Suppressor macrophage treated with lipopolysaccharide for 4 hours (primary cell): Measurements from ENCODE around the gene F2RL1.
"Not testable (repeated sequence)": the region's sequence is repeated elsewhere in the genome, so short reads cannot be mapped to it uniquely, and the experiment has no call there.

ENCODE experiments used
- DNase-seq: peaks from one replicate; pipeline ENCODE4 v3.0.0-alpha.2; 2020

F2RL1 gene

DNA sequence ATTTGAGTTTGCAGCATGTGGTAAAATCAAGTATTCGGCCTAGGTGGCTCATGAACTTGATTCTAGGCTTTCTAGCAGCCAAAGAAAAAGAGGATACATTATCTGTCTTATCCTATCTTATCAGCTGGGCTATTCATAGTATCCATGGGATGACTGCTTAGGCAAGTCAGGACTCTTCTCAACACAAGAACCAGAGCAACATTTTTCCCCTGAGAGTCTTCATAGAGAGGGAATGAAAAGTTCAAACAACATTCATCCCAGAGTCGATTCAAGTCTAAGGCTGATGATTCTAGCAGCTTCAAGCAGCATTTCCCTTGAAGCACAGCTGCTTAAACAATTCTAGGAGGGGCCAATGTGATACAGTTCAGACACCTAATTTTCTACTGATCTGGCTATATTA, 33.9 kb downstream of the F2RL1 start:
- DNase-seq = no peak

DNA sequence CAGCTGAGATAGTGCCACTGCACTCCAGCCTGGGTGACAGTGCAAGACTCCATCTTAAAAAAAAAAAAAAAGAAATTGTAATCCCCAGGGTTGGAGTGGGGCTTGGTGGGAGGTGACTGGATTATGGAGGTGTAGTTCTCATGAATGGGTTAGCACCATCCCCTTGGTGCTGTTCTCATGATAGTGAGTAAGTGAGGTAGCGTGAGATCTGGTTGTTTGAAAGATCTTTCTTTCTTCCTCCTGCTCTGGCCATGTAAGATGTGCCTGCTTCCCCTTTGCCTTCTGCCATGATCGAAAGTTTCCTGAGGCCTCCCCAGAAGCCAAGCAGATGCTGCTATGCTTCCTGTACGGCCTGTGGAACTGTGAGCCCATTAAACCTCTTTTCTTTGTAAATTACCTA, 34.9 kb downstream of the F2RL1 start:
- DNase-seq = not testable (repeated sequence)

DNA sequence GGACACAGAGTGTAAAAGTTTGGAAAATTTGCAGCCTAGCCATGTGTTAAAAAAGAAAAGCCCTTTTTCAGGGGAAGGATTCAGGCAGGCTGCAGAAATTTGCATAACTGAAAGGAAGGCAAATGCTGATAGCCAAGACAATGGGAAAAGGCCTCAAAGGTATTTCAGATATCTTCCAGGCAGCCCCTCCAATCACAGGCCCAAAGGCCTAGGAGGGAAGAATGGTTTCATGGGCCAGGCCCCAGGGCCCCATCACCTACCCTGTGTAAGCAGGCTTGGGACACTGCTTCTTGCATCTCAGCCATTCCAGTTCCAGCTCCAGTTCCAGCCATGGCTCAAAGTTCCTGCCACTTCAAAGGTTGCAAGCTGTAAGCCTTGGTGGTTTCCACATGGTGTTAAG, 35.8 kb downstream of the F2RL1 start:
- DNase-seq = no peak

DNA sequence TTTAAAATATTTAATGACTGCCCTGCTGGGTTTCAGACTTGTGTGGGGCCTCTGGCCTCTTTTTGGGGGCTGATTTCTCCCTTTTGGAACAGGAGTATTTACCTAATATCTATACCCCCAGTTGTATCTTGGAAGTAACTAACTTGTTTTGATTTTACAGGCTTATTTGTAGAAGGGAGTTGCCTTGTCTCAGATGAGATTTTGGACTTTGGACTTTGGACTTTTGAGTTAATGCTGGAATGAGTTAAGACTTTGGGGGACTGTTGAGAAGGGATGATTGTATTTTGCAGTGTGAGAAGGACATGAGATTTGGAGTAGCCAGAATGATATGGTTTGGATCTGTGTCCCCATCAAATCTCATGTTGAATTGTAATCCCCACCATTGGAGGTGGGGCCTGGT, 36.7 kb downstream of the F2RL1 start:
- not testable (repeated sequence) for DNase-seq

DNA sequence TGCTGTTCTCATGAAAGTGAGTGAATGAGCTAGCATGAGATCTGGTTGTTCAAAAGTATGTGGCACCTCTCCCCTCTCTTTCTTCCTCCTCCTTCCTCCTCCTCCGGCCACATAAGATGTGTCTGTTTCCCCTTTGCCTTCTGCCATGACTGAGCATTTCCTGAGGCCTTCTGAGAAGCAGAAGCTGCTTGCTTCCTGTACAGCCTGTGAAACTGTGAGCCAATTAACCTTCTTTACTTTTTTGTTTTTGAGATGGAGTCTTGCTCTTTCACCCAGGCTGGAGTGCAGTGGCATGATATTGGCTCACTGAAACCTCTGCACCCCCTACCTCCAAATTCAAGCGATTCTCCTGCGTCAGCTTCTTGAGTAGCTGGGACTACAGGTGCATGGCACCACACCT, 37.1 kb downstream of the F2RL1 start:
- peak; percentile 68 for DNase-seq

DNA sequence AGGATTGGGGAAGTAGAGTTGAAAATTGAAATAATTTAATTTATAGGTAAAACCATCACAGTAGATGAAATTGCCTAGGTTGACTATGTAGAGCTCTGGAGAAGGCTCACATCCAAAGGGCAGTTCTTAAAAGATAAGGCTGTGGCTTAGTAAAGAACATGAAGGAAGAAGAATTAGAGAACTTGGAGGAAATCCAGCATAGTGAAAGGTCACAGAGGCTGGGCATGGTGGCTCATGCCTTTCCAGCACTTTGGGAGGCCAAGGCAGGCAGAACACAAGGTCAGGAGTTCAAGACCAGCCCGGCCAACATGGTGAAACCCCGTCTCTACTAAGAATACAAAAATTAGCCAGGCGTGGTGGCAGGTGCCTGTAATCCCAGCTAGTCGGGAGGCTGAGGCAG, 38.0 kb downstream of the F2RL1 start:
- DNase-seq = peak; percentile 20

DNA sequence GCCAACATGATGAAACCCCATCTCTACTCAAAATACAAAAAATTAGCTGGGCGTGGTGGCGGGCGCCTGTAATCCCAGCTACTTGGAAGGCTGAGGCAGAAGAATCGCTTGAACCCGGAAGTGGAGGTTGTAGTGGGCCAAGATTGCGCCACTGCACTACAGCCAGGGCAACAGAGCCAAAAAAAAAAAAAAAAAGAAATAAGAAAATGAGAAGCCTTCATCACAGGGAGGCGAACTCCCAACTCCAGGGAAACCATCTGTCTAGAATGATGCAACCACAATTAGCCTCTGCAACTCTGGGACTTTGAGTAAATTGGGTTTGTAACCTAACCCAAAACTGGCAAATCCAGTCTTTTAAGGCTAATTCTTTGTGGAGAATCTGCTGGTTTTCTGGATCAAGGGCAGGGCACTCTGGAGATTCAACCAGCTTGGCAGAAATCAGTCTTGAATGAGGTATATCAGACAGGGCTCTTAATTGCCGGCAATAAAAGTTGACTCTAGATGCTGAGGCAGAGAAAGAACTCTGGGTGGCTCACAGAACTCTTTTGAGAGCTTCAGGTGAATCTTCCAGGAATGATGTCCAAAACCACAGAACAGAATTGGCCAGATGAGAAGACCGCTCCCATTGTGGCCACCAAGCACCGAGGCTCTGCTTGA, 40.9 kb downstream of the F2RL1 start:
- peak; percentile 27 for DNase-seq

DNA sequence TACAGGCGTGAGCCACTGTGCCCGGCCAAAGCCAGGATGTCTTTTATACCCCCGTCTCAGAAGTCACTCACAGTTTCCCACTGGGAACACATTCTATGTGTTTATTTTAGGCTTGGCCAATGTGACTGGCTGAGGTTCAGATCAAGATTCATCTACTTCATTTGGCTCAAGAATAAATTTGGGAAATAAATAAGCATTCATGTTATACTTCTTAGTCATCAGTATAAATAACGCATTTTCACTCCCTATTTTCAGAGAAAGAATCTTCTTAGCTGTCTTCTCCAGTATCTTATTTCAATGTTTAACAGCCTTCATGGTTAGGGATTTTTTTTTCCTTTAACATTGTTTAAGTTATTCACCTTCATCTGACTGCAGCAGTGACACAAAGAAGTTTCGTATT, 42.8 kb downstream of the F2RL1 start:
- no peak for DNase-seq

DNA sequence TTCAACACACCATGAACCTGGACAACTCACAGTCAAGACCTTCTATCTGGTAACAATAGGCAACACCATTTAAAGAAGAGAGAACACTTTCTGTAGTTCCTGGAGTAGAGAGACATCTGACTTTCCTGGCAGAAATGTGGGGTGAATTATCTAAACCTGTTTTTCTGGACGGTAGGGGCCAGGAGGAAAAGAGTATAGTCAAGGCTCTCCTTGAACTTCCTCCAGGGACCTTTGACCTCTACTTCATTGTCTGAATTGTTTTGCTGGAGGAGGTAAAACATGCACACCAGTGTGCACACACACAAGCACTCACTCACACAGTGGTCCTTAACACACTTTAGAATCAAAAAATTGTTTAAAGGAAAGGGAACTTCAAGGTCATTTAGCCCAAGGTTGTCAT, 44.2 kb downstream of the F2RL1 start:
- DNase-seq = no peak

DNA sequence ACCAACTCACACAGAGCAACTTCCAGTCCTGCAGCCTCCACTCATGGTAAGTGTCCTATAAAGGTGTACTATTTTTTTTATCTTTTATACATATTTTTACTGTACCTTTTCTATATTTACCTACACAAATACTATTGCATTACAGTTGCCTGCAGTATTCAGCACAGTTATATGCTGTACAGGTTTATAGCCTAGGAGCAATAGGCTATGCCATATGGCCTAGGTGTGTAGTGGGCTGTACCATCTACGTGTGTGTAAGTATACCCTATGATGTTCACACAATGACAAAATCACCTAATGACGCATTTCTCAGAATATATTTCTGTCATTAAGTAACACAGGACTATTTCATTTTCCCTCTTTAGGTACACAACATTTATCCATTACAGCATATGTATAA, 47.7 kb downstream of the F2RL1 start:
- no peak for DNase-seq

DNA sequence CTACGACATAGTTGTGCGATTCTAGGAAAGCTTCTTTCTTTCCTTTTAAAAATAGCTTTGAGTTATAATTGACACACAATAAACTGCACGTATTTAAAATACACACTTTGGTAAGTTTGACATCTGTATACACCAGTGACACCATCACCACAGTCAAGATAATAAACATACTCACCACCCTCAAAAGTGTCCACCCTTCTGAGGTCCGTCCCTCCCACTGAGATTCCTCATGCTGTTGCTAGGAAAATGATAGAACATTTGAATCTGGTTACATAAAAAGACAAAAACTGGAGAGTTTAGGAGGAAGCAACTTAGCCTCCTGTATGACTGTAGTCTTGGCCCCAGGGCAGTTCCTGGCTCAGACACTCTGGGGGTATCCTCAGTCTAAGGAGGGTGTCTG, 48.2 kb downstream of the F2RL1 start:
- DNase-seq = no peak

DNA sequence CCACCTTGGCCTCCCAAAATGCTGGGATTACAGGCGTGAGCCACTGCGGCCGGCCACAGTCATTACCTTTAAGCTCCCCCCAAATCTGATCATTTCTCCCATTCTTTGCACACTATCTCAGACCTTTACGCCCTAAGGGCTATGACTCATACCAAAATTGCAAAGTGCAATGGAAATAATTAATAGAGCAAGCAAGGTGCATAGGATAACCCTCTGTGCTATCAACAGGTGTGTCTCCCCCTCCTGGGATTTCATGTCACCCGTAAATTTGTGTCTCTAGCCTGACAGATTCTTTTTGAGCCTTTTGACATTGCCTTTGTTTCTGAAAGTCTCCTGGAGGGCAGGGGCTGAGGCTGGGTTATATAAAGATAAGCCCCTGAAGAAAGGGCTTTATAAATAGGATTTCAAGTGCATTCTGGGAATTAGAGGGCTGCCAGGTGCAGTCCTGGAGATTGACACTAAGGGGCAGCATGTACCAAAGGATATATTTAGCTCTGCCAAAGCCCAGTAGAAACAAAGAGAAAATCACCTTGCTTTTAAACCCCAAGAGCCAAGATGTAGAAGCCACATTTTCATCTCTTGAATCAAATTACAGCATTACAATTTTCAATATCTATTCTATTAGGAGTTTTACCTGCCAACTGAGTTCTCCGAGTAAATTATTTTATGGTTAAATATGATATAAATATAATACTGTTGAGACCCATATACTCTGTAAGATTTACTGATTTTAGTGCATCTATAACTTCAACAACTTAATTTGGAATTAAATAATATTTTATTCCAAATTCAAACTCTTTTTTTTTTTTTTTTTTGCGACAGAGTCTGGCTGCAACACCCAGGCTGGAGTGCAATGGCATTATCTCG, 49.2 kb downstream of the F2RL1 start:
- peak; percentile 76 for DNase-seq

DNA sequence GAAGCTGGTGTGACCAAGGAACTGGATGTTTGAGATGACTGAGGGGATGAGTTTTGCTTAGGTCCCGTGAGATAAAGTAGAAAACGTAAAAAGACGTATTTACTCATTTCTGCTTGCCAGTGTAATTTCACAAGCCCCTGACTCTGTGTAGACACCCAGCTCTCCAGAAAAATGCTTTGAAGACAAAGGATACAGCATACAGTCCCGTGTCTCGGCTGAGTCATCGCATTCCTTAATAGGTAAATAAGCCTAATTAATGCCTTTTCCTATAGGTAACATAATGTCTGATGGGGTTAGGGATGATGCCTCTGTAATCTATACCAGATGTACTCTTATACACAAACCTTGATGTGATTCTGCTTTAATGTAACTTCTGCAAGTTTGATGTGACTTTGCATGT, 51.2 kb downstream of the F2RL1 start:
- DNase-seq = no peak

DNA sequence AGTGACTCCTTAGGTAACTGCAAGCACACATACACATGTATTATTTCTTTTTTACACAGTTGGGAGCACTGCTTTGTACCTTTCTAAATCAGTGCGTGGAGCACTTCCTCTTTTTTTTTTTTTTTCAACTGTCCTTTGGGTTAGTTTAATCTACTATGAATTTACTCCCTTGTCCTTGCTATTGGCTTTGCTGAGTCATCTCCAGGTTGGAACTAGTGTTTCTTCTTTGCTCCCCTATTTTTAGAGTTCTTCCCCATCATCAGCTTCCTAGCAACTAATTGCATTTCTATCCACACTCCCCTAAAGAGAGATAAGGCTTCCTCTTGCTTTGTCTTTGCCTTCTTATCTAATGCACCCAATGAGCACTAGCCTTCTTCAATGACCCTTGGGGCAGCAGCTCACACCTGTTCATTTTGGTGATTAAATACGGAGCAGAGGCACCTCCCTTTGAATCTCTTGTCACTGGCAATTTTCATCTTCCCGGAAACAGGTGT, 55.3 kb downstream of the F2RL1 start:
- DNase-seq = no peak
